Measurements from ENCODE around the gene SATB2. TPM values are rescaled to one million over a fixed set of nuclear protein-coding genes. Genes with fewer than 3 reads are reported as not detected.

SATB2 gene
- total RNA-seq, 1 donor from 2014 or later, result not detected

GRCh38 chr2:199395311-199395710 lies 62.4 kb downstream of the SATB2 start:
- DNase-seq (ENCODE audit: low spot score), result no peak
- Mint-ChIP-seq H3K4me3 (no peak overlapping the region), H3K9me3 (no peaks in the 10 kb centered on the region), H3K27me3 (ENCODE audit: insufficient read depth) (peaks cover 2% of the 10 kb centered on the region), H3K4me1 (ENCODE audit: low read depth) (no peaks in the 10 kb centered on the region), H3K36me3 (ENCODE audit: low read depth) (no peaks in the 10 kb centered on the region), H3K27ac (no peak overlapping the region)
- intact Hi-C loops (cut with micrococcal nuclease), result no loop called here

GRCh38 chr2:199392363-199392762 lies 65.4 kb downstream of the SATB2 start:
- intact Hi-C loops (cut with micrococcal nuclease), result no loop called here
- no peak for DNase-seq (ENCODE audit: low spot score)
- no peaks in the 10 kb centered on the region for H3K4me1 Mint-ChIP-seq (ENCODE audit: low read depth)
- no peaks in the 10 kb centered on the region for H3K9me3 Mint-ChIP-seq
- H3K27ac Mint-ChIP-seq, result no peak overlapping the region
- H3K27me3 Mint-ChIP-seq (ENCODE audit: insufficient read depth), result no peaks in the 10 kb centered on the region
- no peak overlapping the region for H3K4me3 Mint-ChIP-seq
- H3K36me3 Mint-ChIP-seq (ENCODE audit: low read depth), result no peaks in the 10 kb centered on the region

GRCh38 chr2:199388728-199389268 lies 68.9 kb downstream of the SATB2 start:
- no peaks in the 10 kb centered on the region for H3K9me3 Mint-ChIP-seq
- intact Hi-C loops (cut with micrococcal nuclease), result no loop called here
- H3K4me1 Mint-ChIP-seq (ENCODE audit: low read depth), result no peaks in the 10 kb centered on the region
- H3K27me3 Mint-ChIP-seq (ENCODE audit: insufficient read depth), result peaks cover 3% of the 10 kb centered on the region
- H3K4me3 Mint-ChIP-seq, result no peak overlapping the region
- no peaks in the 10 kb centered on the region for H3K36me3 Mint-ChIP-seq (ENCODE audit: low read depth)
- no peak overlapping the region for H3K27ac Mint-ChIP-seq
- DNase-seq (ENCODE audit: low spot score), result no peak

- no peak overlapping the region for H3K27ac Mint-ChIP-seq
- intact Hi-C loops (cut with micrococcal nuclease), result no loop called here
- H3K4me3 Mint-ChIP-seq, result no peak overlapping the region
- DNase-seq (ENCODE audit: low spot score), result no peak
- no peaks in the 10 kb centered on the region for H3K36me3 Mint-ChIP-seq (ENCODE audit: low read depth)
- H3K4me1 Mint-ChIP-seq (ENCODE audit: low read depth), result no peaks in the 10 kb centered on the region
- H3K27me3 Mint-ChIP-seq (ENCODE audit: insufficient read depth), result peaks cover 15% of the 10 kb centered on the region
- no peaks in the 10 kb centered on the region for H3K9me3 Mint-ChIP-seq
Observed at GRCh38 chr2:199384043-199384442, 73.7 kb downstream of the SATB2 start.

GRCh38 chr2:199383021-199383420 lies 74.7 kb downstream of the SATB2 start:
- H3K4me1 Mint-ChIP-seq (ENCODE audit: low read depth), result no peaks in the 10 kb centered on the region
- peaks cover 15% of the 10 kb centered on the region for H3K27me3 Mint-ChIP-seq (ENCODE audit: insufficient read depth)
- no peaks in the 10 kb centered on the region for H3K36me3 Mint-ChIP-seq (ENCODE audit: low read depth)
- no peak overlapping the region for H3K27ac Mint-ChIP-seq
- no peak overlapping the region for H3K4me3 Mint-ChIP-seq
- H3K9me3 Mint-ChIP-seq, result no peaks in the 10 kb centered on the region
- intact Hi-C loops (cut with micrococcal nuclease), result no loop called here
- no peak for DNase-seq (ENCODE audit: low spot score)

- H3K27me3 Mint-ChIP-seq (ENCODE audit: insufficient read depth), result peaks cover 15% of the 10 kb centered on the region
- no peak overlapping the region for H3K4me3 Mint-ChIP-seq
- intact Hi-C loops (cut with micrococcal nuclease), result no loop called here
- no peaks in the 10 kb centered on the region for H3K4me1 Mint-ChIP-seq (ENCODE audit: low read depth)
- no peaks in the 10 kb centered on the region for H3K9me3 Mint-ChIP-seq
- DNase-seq (ENCODE audit: low spot score), result no peak
- no peaks in the 10 kb centered on the region for H3K36me3 Mint-ChIP-seq (ENCODE audit: low read depth)
- no peak overlapping the region for H3K27ac Mint-ChIP-seq
Observed at GRCh38 chr2:199382091-199382490, 75.6 kb downstream of the SATB2 start.

- Mint-ChIP-seq H3K4me1 (ENCODE audit: low read depth) (no peaks in the 10 kb centered on the region), H3K9me3 (no peaks in the 10 kb centered on the region), H3K27me3 (ENCODE audit: insufficient read depth) (peaks cover 13% of the 10 kb centered on the region), H3K4me3 (no peak overlapping the region), H3K36me3 (ENCODE audit: low read depth) (no peaks in the 10 kb centered on the region), H3K27ac (no peak overlapping the region)
- no peak for DNase-seq (ENCODE audit: low spot score)
- intact Hi-C loops (cut with micrococcal nuclease), result no loop called here
Observed at GRCh38 chr2:199381531-199381930, 76.2 kb downstream of the SATB2 start.

- Mint-ChIP-seq H3K27ac (no peak overlapping the region), H3K9me3 (no peaks in the 10 kb centered on the region), H3K4me3 (no peak overlapping the region), H3K36me3 (ENCODE audit: low read depth) (no peaks in the 10 kb centered on the region), H3K4me1 (ENCODE audit: low read depth) (no peaks in the 10 kb centered on the region), H3K27me3 (ENCODE audit: insufficient read depth) (peaks cover 13% of the 10 kb centered on the region)
- no peak for DNase-seq (ENCODE audit: low spot score)
- intact Hi-C loops (cut with micrococcal nuclease), result no loop called here
Observed at GRCh38 chr2:199378948-199379650, 78.6 kb downstream of the SATB2 start.

- intact Hi-C loops (cut with micrococcal nuclease), result no loop called here
- Mint-ChIP-seq H3K4me3 (no peak overlapping the region), H3K27me3 (ENCODE audit: insufficient read depth) (peaks cover 2% of the 10 kb centered on the region), H3K27ac (no peak overlapping the region), H3K4me1 (ENCODE audit: low read depth) (no peaks in the 10 kb centered on the region), H3K36me3 (ENCODE audit: low read depth) (no peaks in the 10 kb centered on the region), H3K9me3 (no peaks in the 10 kb centered on the region)
- no peak for DNase-seq (ENCODE audit: low spot score)
Observed at GRCh38 chr2:199370150-199370780, 87.5 kb downstream of the SATB2 start.

- no peaks in the 10 kb centered on the region for H3K4me1 Mint-ChIP-seq (ENCODE audit: low read depth)
- no peaks in the 10 kb centered on the region for H3K9me3 Mint-ChIP-seq
- no peak overlapping the region for H3K27ac Mint-ChIP-seq
- intact Hi-C loops (cut with micrococcal nuclease), result no loop called here
- H3K4me3 Mint-ChIP-seq, result no peak overlapping the region
- no peaks in the 10 kb centered on the region for H3K36me3 Mint-ChIP-seq (ENCODE audit: low read depth)
- DNase-seq (ENCODE audit: low spot score), result no peak
- peaks cover 2% of the 10 kb centered on the region for H3K27me3 Mint-ChIP-seq (ENCODE audit: insufficient read depth)
Observed at GRCh38 chr2:199366406-199366805, 91.3 kb downstream of the SATB2 start.

- DNase-seq (ENCODE audit: low spot score), result no peak
- no peak overlapping the region for H3K4me3 Mint-ChIP-seq
- H3K27me3 Mint-ChIP-seq (ENCODE audit: insufficient read depth), result peaks cover 4% of the 10 kb centered on the region
- H3K27ac Mint-ChIP-seq, result no peak overlapping the region
- intact Hi-C loops (cut with micrococcal nuclease), result no loop called here
- H3K36me3 Mint-ChIP-seq (ENCODE audit: low read depth), result no peaks in the 10 kb centered on the region
- H3K4me1 Mint-ChIP-seq (ENCODE audit: low read depth), result no peaks in the 10 kb centered on the region
- H3K9me3 Mint-ChIP-seq, result no peaks in the 10 kb centered on the region
Observed at GRCh38 chr2:199364153-199364552, 93.6 kb downstream of the SATB2 start.

- intact Hi-C loops (cut with micrococcal nuclease), result no loop called here
- no peaks in the 10 kb centered on the region for H3K9me3 Mint-ChIP-seq
- no peaks in the 10 kb centered on the region for H3K4me1 Mint-ChIP-seq (ENCODE audit: low read depth)
- no peak overlapping the region for H3K4me3 Mint-ChIP-seq
- H3K27ac Mint-ChIP-seq, result no peak overlapping the region
- no peak for DNase-seq (ENCODE audit: low spot score)
- H3K36me3 Mint-ChIP-seq (ENCODE audit: low read depth), result no peaks in the 10 kb centered on the region
- H3K27me3 Mint-ChIP-seq (ENCODE audit: insufficient read depth), result peaks cover 4% of the 10 kb centered on the region
Observed at GRCh38 chr2:199356412-199356811, 101.3 kb downstream of the SATB2 start.

- Mint-ChIP-seq H3K27ac (no peak overlapping the region), H3K4me3 (no peak overlapping the region), H3K4me1 (ENCODE audit: low read depth) (no peaks in the 10 kb centered on the region), H3K36me3 (ENCODE audit: low read depth) (no peaks in the 10 kb centered on the region), H3K9me3 (no peaks in the 10 kb centered on the region), H3K27me3 (ENCODE audit: insufficient read depth) (peaks cover 3% of the 10 kb centered on the region)
- no peak for DNase-seq (ENCODE audit: low spot score)
- intact Hi-C loops (cut with micrococcal nuclease), result no loop called here
Observed at GRCh38 chr2:199348871-199349270, 108.9 kb downstream of the SATB2 start.

All from activated T-helper 1 cell treated with anti-CD3 and anti-CD28 coated beads, Interleukin-12 subunit alpha, Interleukin-12 subunit beta, Interleukin-2, Interleukin-4 antibody, amounts not matched to agents 30 ng/mL and 10 ng/mL and 1 ng/mL, durations not matched to agents 14 hours and 24 hours and 36 hours (primary cell).